IMR-90 (cell line): ENCODE data around the gene PALLD.

Experiments
- BHLHE40 ChIP-seq: fragments of 150-350 bp; IDR thresholded peaks from 2 replicates; pipeline ENCODE4 v1.6.1; 2016; ENCODE audit warnings: mild to moderate bottlenecking, low read depth, low read length
- POLR2A ChIP-seq: IDR thresholded peaks from 2 replicates; pipeline ENCODE4 v1.6.1; 2012; ENCODE audit warnings: mild to moderate bottlenecking, low read depth, low read length
- RAD21 ChIP-seq: IDR thresholded peaks from 2 replicates; pipeline ENCODE4 v1.6.1; 2012; ENCODE audit warnings: low read length, improper control_type of control experiment
- TF ChIP-seq, protein P1 (sequence below): conservative IDR thresholded peaks from 2 replicates; pipeline ENCODE4 v1.5.1; 2012; ENCODE audit warnings: mild to moderate bottlenecking, low read depth, low read length, improper control_type of control experiment
- TF ChIP-seq, protein P2 (sequence below): fragments of 150-350 bp; IDR thresholded peaks from 2 replicates; pipeline ENCODE4 v1.6.1; 2016; ENCODE audit warnings: low read depth, mild to moderate bottlenecking, low read length, moderate library complexity, borderline replicate concordance

DNA sequence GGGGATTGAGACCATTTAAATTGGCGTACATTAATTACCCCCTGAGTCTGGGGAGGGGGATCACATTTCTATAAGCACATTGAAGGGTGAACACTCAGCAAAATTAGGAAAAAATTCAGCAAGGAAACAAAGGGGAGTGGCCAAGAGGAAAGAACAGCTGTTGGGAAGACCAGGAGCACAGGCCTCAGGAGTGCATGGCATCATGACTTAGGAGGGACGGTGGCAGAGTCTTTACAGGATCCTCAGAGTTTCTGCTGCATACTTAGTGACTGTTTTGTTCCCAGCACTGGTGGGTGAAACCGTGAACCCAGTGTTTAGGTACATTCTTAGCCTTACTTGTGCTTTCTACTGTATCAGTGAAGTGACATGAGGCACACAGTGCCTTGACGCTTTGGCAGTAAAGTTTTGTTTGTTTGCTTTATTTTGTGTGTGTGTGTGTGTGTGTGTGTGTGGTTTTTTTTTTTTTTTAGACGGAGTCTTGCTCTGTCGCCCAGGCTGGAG lies 391.9 kb downstream of the PALLD start:
- TF ChIP-seq, protein P1, sequence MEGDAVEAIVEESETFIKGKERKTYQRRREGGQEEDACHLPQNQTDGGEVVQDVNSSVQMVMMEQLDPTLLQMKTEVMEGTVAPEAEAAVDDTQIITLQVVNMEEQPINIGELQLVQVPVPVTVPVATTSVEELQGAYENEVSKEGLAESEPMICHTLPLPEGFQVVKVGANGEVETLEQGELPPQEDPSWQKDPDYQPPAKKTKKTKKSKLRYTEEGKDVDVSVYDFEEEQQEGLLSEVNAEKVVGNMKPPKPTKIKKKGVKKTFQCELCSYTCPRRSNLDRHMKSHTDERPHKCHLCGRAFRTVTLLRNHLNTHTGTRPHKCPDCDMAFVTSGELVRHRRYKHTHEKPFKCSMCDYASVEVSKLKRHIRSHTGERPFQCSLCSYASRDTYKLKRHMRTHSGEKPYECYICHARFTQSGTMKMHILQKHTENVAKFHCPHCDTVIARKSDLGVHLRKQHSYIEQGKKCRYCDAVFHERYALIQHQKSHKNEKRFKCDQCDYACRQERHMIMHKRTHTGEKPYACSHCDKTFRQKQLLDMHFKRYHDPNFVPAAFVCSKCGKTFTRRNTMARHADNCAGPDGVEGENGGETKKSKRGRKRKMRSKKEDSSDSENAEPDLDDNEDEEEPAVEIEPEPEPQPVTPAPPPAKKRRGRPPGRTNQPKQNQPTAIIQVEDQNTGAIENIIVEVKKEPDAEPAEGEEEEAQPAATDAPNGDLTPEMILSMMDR = no peak
- TF ChIP-seq RAD21 (no peak), BHLHE40 (no peak), POLR2A (no peak)
- TF ChIP-seq, protein P2, sequence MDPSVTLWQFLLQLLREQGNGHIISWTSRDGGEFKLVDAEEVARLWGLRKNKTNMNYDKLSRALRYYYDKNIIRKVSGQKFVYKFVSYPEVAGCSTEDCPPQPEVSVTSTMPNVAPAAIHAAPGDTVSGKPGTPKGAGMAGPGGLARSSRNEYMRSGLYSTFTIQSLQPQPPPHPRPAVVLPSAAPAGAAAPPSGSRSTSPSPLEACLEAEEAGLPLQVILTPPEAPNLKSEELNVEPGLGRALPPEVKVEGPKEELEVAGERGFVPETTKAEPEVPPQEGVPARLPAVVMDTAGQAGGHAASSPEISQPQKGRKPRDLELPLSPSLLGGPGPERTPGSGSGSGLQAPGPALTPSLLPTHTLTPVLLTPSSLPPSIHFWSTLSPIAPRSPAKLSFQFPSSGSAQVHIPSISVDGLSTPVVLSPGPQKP = no peak
